Esophagus squamous epithelium (tissue), 5 donors: ENCODE measurements around the gene TM4SF1. TPM values are rescaled to one million over a fixed set of nuclear protein-coding genes. Genes with fewer than 3 reads are reported as not detected.

Experiments used
- DNase-seq: peaks from one replicate; lab custom pipeline; 2025; lab: John Stamatoyannopoulos, UW
- H3K27ac ChIP-seq, 4 donors: fragments of 200-600 bp; sonication (generic); one replicate each; pipeline ENCODE4 v1.5.1; 2016 to 2019; ENCODE audit warnings: mild to moderate bottlenecking in 1 of 4
- H3K27me3 ChIP-seq, 4 donors: fragments of 200-600 bp; sonication (generic); 1 replicate in 3 of 4; 2 replicates in 1 of 4; pipeline versions ENCODE4 v1.5.1 to v1.6.0; 2017 to 2021; ENCODE audit warnings: antibody characterized with exemption in 1 of 4
- H3K36me3 ChIP-seq, 3 donors: fragments of 200-600 bp; sonication (generic); one replicate each; pipeline ENCODE4 v1.5.1; 2016 to 2019
- H3K4me1 ChIP-seq, 3 donors: fragments of 200-600 bp; sonication (generic); one replicate each; pipeline ENCODE4 v1.5.1; 2017 to 2019
- H3K4me3 ChIP-seq, 4 donors: fragments of 200-600 bp; sonication (generic); 1 replicate in 3 of 4; 2 replicates in 1 of 4; pipeline ENCODE4 v1.5.1; 2016 to 2019; ENCODE audit warnings: mild to moderate bottlenecking in 2 of 4, moderate library complexity in 1 of 4
- H3K9me3 ChIP-seq, 3 donors: fragments of 200-600 bp; sonication (generic); one replicate each; pipeline ENCODE4 v1.5.1; 2016 to 2019
- POLR2A ChIP-seq, 4 donors: fragments of 450-650 bp; IDR thresholded peaks; one replicate each; pipeline ENCODE4 v1.6.1; 2017; ENCODE audit warnings: antibody characterized with exemption in 4 of 4, mild to moderate bottlenecking in 4 of 4, moderate library complexity in 3 of 4
- WGBS, 2 donors: methylation state at CpG; one replicate each; pipeline ENCODE4 v1.1.5; 2018; 5-methylcytosine and 5-hydroxymethylcytosine counted together
- intact Hi-C: fragments of 100-400 bp; cut with DNase I; formaldehyde crosslinking; loops from one replicate; pipeline ENCODE4 v1.15.0; 2022
- total RNA-seq, 4 donors: library from RNA; depleted of rRNA; stranded (reverse); fragments of >200 nt; gene quantifications; one replicate each; pipeline ENCODE4 v1.1.0, GENCODE V29; 2016
- TF ChIP-seq, protein P1 (sequence below), 6 experiments: fragments of 450-650 bp in 4 of 6; fragments of 200-600 bp in 2 of 6; sonication (generic) in 2 of 6; IDR thresholded peaks; one replicate each; pipeline ENCODE4 v1.5.1; 2016 to 2019; ENCODE audit warnings: antibody characterized with exemption in 6 of 6, mild to moderate bottlenecking in 4 of 6, moderate library complexity in 4 of 6
- donor health status: DM: yes; HTN: yes; CAD: no.

Gene TM4SF1
- total RNA-seq, 4 donors from 2014 or later, result 153 to 290 (median 169) TPM

DNA sequence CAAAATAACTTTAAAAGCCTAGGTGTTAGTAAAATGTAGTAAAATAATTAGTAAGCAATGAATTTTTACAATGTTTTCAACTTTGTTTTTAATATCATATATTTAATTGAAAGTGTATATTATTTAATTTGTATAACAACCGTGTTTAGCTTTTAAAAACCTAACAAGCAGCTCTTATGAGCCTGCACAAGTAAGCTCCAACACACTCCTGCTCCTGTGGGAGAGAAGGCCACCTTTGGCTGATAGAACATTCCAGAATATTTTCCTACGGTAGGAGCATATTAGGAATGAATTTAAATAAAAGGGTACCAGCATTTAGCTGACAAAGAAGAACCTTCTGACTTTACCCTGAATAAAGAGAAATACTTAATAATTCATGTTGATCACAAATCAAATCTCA, 40.3 kb upstream of the TM4SF1 start:
- Histone ChIP-seq H3K27me3 (no peaks in the 10 kb centered on the region), H3K9me3 (no peaks in the 10 kb centered on the region), H3K36me3 (no peaks in the 10 kb centered on the region), H3K27ac (no peak overlapping the region), H3K4me3 (no peak overlapping the region), H3K4me1 (no peaks in the 10 kb centered on the region)
- intact Hi-C loops, result no loop called here
- TF ChIP-seq, protein P1, sequence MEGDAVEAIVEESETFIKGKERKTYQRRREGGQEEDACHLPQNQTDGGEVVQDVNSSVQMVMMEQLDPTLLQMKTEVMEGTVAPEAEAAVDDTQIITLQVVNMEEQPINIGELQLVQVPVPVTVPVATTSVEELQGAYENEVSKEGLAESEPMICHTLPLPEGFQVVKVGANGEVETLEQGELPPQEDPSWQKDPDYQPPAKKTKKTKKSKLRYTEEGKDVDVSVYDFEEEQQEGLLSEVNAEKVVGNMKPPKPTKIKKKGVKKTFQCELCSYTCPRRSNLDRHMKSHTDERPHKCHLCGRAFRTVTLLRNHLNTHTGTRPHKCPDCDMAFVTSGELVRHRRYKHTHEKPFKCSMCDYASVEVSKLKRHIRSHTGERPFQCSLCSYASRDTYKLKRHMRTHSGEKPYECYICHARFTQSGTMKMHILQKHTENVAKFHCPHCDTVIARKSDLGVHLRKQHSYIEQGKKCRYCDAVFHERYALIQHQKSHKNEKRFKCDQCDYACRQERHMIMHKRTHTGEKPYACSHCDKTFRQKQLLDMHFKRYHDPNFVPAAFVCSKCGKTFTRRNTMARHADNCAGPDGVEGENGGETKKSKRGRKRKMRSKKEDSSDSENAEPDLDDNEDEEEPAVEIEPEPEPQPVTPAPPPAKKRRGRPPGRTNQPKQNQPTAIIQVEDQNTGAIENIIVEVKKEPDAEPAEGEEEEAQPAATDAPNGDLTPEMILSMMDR (IDR thresholded peaks at IDR 0.05), result no peak
- TF ChIP-seq POLR2A (IDR thresholded peaks at IDR 0.05), result no peak
- DNase-seq, result no peak
- 86 to 87% methylated on average over 2 of the region's 2 CpGs for WGBS, 2 donors

DNA sequence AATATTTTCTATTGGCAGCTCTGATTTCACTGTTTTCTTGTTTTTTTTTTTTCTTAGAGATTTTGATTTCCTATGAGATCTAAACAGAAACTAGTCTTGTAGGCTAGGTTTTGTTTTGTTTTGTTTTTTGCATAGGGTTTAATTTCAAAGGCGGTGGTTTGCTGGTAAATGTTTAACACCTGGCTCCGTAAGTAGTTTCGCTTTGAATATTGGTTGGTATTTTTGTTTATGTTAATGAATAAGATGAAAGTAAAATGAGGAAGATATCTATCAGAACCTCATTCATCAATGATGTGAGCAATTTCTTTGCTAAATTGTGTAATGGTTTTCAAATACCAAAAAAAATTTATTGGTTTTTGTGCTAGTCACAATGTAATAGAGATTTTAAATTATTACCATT, 39.7 kb upstream of the TM4SF1 start:
- 76 to 89% methylated on average over 3 of the region's 3 CpGs for WGBS, 2 donors
- intact Hi-C loops, result no loop called here

DNA sequence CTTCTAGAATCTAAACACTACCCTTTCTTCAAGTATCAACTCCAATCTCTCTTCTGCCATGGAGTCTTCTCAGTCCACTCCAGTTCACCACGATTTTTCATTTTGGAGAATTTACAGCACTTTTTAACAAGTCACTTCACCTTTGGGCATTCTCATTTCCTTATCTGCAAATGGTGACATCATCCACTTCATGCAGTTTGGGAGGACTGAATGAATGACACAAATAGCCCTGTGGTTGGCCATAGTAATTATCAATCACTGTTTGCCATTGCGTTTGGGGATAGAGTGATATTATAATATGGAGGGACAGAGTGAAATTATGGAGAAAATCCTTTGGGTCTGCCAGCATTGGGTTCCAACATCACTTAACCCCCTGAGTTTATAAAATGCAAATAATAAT, 38.0 kb upstream of the TM4SF1 start:
- TF ChIP-seq POLR2A (IDR thresholded peaks at IDR 0.05), result no peak
- TF ChIP-seq, protein P1 (IDR thresholded peaks at IDR 0.05), result no peak
- intact Hi-C loops, result no loop called here
- 73 to 74% methylated on average over 2 of the region's 2 CpGs for WGBS, 2 donors
- no peaks in the 10 kb centered on the region for H3K27me3 ChIP-seq
- H3K9me3 ChIP-seq, result no peaks in the 10 kb centered on the region
- H3K4me3 ChIP-seq, result no peak overlapping the region
- DNase-seq, result no peak
- H3K36me3 ChIP-seq, result no peaks in the 10 kb centered on the region
- H3K27ac ChIP-seq, result peak overlapping the region in 2 of 4 donors; percentile 24 to 42
- no peaks in the 10 kb centered on the region for H3K4me1 ChIP-seq

More for the DNA sequence above, 39.7 kb upstream of the TM4SF1 start:
- no peak for TF ChIP-seq POLR2A (IDR thresholded peaks at IDR 0.05)
- TF ChIP-seq, protein P1 (IDR thresholded peaks at IDR 0.05), result no peak
- no peak overlapping the region for H3K4me3 ChIP-seq
- H3K27ac ChIP-seq, result no peak overlapping the region
- H3K27me3 ChIP-seq, result no peaks in the 10 kb centered on the region
- no peaks in the 10 kb centered on the region for H3K4me1 ChIP-seq
- H3K36me3 ChIP-seq, result no peaks in the 10 kb centered on the region
- DNase-seq, result no peak
- no peaks in the 10 kb centered on the region for H3K9me3 ChIP-seq

DNA sequence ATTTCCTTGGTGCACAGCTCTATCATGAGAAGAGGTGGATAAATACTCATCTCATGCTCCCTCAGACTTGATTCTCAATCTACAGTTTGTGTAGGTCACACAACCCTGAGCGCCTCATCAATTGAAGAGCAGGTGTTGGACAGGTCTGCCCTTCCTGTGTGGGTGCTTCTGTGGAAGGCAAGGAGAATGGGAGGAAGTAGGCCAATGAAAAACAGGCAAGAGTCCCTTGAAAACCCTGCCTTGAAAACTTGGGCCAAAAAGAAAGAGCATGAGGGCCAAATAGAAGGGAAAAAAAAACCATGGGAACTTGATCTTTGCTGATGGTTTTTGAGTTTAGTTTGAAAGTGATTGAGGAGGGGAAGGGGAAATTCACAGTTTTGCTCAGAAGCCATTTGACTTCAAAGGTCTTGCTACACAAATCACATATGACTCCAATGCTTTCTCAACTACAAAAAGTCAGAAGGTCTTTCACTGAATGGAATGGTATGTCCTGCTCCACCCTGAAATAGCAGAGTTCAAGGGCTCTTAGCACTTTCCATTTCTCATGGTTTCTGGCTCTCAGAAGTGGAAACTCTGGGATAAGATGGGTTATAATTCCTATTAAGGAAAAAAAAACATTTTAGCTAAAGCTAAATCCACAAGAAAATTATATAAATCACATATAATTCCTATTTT, 37.2 kb upstream of the TM4SF1 start:
- DNase-seq, result no peak
- 83 to 100% methylated on average over 1 of the region's 1 CpG for WGBS, 2 donors
- H3K36me3 ChIP-seq, result no peaks in the 10 kb centered on the region
- peak overlapping the region in 3 of 4 donors; percentile 39 to 63 (median 42) for H3K27ac ChIP-seq
- TF ChIP-seq, protein P1 (IDR thresholded peaks at IDR 0.05), result no peak
- TF ChIP-seq POLR2A (IDR thresholded peaks at IDR 0.05), result no peak
- H3K9me3 ChIP-seq, result no peaks in the 10 kb centered on the region
- H3K4me1 ChIP-seq, result no peaks in the 10 kb centered on the region
- intact Hi-C loops, result no loop called here
- no peak overlapping the region for H3K4me3 ChIP-seq
- no peaks in the 10 kb centered on the region for H3K27me3 ChIP-seq

DNA sequence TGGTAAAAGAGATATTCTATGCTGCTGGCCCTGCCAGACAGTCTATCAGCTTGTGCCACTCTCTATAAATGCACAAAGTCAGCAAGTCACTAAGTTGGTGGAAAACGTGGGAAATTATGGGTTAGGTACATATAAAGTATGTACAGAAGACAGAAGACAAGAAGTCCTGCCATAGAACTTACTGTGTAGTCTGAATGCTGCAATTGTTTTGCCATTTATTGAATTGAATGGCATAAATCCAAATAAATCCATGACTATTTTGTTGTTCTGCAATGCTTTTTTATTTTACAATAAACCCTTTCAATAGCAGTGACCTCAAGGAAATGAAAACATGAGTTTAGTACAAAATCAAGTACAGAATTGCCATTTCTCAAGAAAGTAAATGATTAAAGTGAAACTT, 34.1 kb upstream of the TM4SF1 start:
- 38 to 39% methylated on average over 1 of the region's 1 CpG for WGBS, 2 donors
- Histone ChIP-seq H3K27ac (no peak overlapping the region), H3K36me3 (no peaks in the 10 kb centered on the region), H3K4me1 (no peaks in the 10 kb centered on the region), H3K4me3 (no peak overlapping the region), H3K9me3 (no peaks in the 10 kb centered on the region), H3K27me3 (no peaks in the 10 kb centered on the region)
- DNase-seq, result no peak
- intact Hi-C loops, result no loop called here
- TF ChIP-seq POLR2A (IDR thresholded peaks at IDR 0.05), result no peak
- TF ChIP-seq, protein P1 (IDR thresholded peaks at IDR 0.05), result no peak
